Measurements from ENCODE around the gene LRCH4.
"Not testable (repeated sequence)": the region's sequence is repeated elsewhere in the genome, so short reads cannot be mapped to it uniquely, and the experiment has no call there.

DNA sequence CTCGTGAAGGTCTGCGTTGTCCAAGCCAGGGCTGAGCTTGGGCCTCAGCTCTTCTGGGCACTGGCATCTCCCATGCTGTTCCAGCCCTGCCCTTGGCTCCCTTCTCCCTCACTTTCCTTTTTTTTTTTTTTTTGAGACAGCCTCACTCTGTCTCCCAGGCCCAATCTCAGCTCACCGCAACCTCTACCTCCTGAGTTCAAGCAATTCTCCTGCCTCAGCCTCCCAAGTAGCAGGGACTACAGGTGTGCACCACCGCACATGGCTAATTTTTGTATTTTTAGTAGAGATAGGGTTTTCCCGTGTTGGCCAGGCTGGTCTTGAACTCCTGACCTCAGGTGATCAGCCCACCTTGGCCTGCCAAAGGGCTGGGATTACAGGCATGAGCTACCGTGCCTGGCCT lies 21.5 kb downstream of the LRCH4 start:
- TF ChIP-seq, protein P1, sequence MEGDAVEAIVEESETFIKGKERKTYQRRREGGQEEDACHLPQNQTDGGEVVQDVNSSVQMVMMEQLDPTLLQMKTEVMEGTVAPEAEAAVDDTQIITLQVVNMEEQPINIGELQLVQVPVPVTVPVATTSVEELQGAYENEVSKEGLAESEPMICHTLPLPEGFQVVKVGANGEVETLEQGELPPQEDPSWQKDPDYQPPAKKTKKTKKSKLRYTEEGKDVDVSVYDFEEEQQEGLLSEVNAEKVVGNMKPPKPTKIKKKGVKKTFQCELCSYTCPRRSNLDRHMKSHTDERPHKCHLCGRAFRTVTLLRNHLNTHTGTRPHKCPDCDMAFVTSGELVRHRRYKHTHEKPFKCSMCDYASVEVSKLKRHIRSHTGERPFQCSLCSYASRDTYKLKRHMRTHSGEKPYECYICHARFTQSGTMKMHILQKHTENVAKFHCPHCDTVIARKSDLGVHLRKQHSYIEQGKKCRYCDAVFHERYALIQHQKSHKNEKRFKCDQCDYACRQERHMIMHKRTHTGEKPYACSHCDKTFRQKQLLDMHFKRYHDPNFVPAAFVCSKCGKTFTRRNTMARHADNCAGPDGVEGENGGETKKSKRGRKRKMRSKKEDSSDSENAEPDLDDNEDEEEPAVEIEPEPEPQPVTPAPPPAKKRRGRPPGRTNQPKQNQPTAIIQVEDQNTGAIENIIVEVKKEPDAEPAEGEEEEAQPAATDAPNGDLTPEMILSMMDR (IDR thresholded peaks at IDR 0.05) = not testable (repeated sequence)
- not testable (repeated sequence) for TF ChIP-seq POLR2A, POLR2AphosphoS5 (IDR thresholded peaks at IDR 0.05)
